ENCODE results near the gene KRT27. TPM values are rescaled to one million over a fixed set of nuclear protein-coding genes. Genes with fewer than 3 reads are reported as not detected.
"Not testable (repeated sequence)": the region's sequence is repeated elsewhere in the genome, so short reads cannot be mapped to it uniquely, and the experiment has no call there.

The KRT27 gene
- total RNA-seq: not detected in 2 replicates

- DNase-seq (ENCODE audit: low read depth, low spot score): no peak
Observed at GRCh38 chr17:40782450-40782849, at the start of gene KRT27. KRT27 (minus strand) TSS chr17:40782550; CDS start chr17:40782493, 57 bp downstream.

GRCh38 chr17:40830085-40830776 is 47.9 kb upstream of the KRT27 start:
- no peak for DNase-seq (ENCODE audit: low read depth, low spot score)

- DNase-seq (ENCODE audit: low read depth, low spot score): no peak
Observed at GRCh38 chr17:40828454-40829044, 46.2 kb upstream of the KRT27 start.

- DNase-seq (ENCODE audit: low read depth, low spot score): no peak
Observed at GRCh38 chr17:40827746-40828453, 45.5 kb upstream of the KRT27 start.

- no peak for DNase-seq (ENCODE audit: low read depth, low spot score)
Observed at GRCh38 chr17:40825599-40825998, 43.2 kb upstream of the KRT27 start.

- no peak for DNase-seq (ENCODE audit: low read depth, low spot score)
Observed at GRCh38 chr17:40824015-40824832, 41.9 kb upstream of the KRT27 start.

GRCh38 chr17:40822132-40822812 is 39.9 kb upstream of the KRT27 start, which contains the start of gene KRT10:
KRT10 (minus strand) TSS chr17:40822614; CDS start chr17:40822585, 29 bp downstream.
- DNase-seq (ENCODE audit: low read depth, low spot score): no peak

- no peak for DNase-seq (ENCODE audit: low read depth, low spot score)
Observed at GRCh38 chr17:40821536-40821935, 39.2 kb upstream of the KRT27 start.

GRCh38 chr17:40820228-40820838 is 38.0 kb upstream of the KRT27 start:
- DNase-seq (ENCODE audit: low read depth, low spot score): no peak

GRCh38 chr17:40819528-40820125 is 37.3 kb upstream of the KRT27 start:
- DNase-seq (ENCODE audit: low read depth, low spot score): peak; percentile 11

- peak; percentile 22 for DNase-seq (ENCODE audit: low read depth, low spot score)
Observed at GRCh38 chr17:40818733-40819527, 36.6 kb upstream of the KRT27 start.

GRCh38 chr17:40818343-40818732 is 36.0 kb upstream of the KRT27 start:
- DNase-seq (ENCODE audit: low read depth, low spot score): no peak

GRCh38 chr17:40817103-40817682 is 34.8 kb upstream of the KRT27 start:
- no peak for DNase-seq (ENCODE audit: low read depth, low spot score)

- DNase-seq (ENCODE audit: low read depth, low spot score): no peak
Observed at GRCh38 chr17:40816569-40816968, 34.2 kb upstream of the KRT27 start.

- no peak for DNase-seq (ENCODE audit: low read depth, low spot score)
Observed at GRCh38 chr17:40815381-40815780, 33.0 kb upstream of the KRT27 start.

GRCh38 chr17:40814657-40815056 is 32.3 kb upstream of the KRT27 start:
- DNase-seq (ENCODE audit: low read depth, low spot score): not testable (repeated sequence)

- no peak for DNase-seq (ENCODE audit: low read depth, low spot score)
Observed at GRCh38 chr17:40813804-40814203, 31.5 kb upstream of the KRT27 start.

- DNase-seq (ENCODE audit: low read depth, low spot score): no peak
Observed at GRCh38 chr17:40812639-40813038, 30.3 kb upstream of the KRT27 start.

GRCh38 chr17:40810494-40810893 is 28.1 kb upstream of the KRT27 start:
- peak; percentile 5 for DNase-seq (ENCODE audit: low read depth, low spot score)

All from pulmonary artery endothelial cell (primary cell).